GM18868 (cell line): ENCODE results near the gene PRICKLE2.

Experiments used
- ATAC-seq: cut with Tn5 transposase; IDR thresholded peaks from one replicate; pipeline ENCODE4 v1.9.1; 2021; ENCODE audit warnings: mild to moderate bottlenecking, moderate library complexity; ENCODE audit not compliant: unreplicated experiment

The PRICKLE2 gene

GRCh38 chr3:64224826-64225610 is at the start of gene PRICKLE2:
TSS of gene PRICKLE2 (minus strand) at chr3:64225466. CDS start at chr3:64198927, 26,539 bp downstream.
- ATAC-seq = peak; percentile 93

- no peak for ATAC-seq
Measured at GRCh38 chr3:64272842-64273241, 47.6 kb upstream of the PRICKLE2 start.

GRCh38 chr3:64272271-64272670 is 47.0 kb upstream of the PRICKLE2 start:
- ATAC-seq = no peak

- ATAC-seq = no peak
Measured at GRCh38 chr3:64271631-64272030, 46.4 kb upstream of the PRICKLE2 start.

GRCh38 chr3:64270866-64271260 is 45.6 kb upstream of the PRICKLE2 start:
- ATAC-seq = no peak

- ATAC-seq = no peak
Measured at GRCh38 chr3:64270142-64270865, 45.0 kb upstream of the PRICKLE2 start.

- ATAC-seq = no peak
Measured at GRCh38 chr3:64268926-64269325, 43.7 kb upstream of the PRICKLE2 start.

GRCh38 chr3:64267721-64268604 is 42.7 kb upstream of the PRICKLE2 start:
- ATAC-seq = no peak

GRCh38 chr3:64266983-64267382 is 41.7 kb upstream of the PRICKLE2 start:
- ATAC-seq = no peak

GRCh38 chr3:64266065-64266931 is 41.0 kb upstream of the PRICKLE2 start:
- no peak for ATAC-seq

- no peak for ATAC-seq
Measured at GRCh38 chr3:64265646-64266045, 40.4 kb upstream of the PRICKLE2 start.

- ATAC-seq = no peak
Measured at GRCh38 chr3:64264501-64265109, 39.3 kb upstream of the PRICKLE2 start.

GRCh38 chr3:64262574-64263114 is 37.4 kb upstream of the PRICKLE2 start:
- no peak for ATAC-seq

GRCh38 chr3:64260431-64260830 is 35.2 kb upstream of the PRICKLE2 start:
- no peak for ATAC-seq

GRCh38 chr3:64259636-64260035 is 34.4 kb upstream of the PRICKLE2 start:
- ATAC-seq = no peak

- no peak for ATAC-seq
Measured at GRCh38 chr3:64257100-64257755, 32.0 kb upstream of the PRICKLE2 start.

GRCh38 chr3:64255741-64256340 is 30.6 kb upstream of the PRICKLE2 start:
- no peak for ATAC-seq

GRCh38 chr3:64254443-64254842 is 29.2 kb upstream of the PRICKLE2 start:
- ATAC-seq = no peak

- no peak for ATAC-seq
Measured at GRCh38 chr3:64253689-64254088, 28.4 kb upstream of the PRICKLE2 start.
